DND-41 (cell line): ENCODE results near the gene PHF1.
"Not testable (repeated sequence)": the region's sequence is repeated elsewhere in the genome, so short reads cannot be mapped to it uniquely, and the experiment has no call there.

Source experiments
- ATAC-seq: fragments of 200-7000 bp; cut with Tn5 transposase; 3 replicates; pipeline ENCODE4 v1.9.1; 2021; ENCODE audit warnings: low read depth; ENCODE audit not compliant: insufficient read depth
- DNase-seq: peaks from one replicate; pipeline ENCODE4 v3.0.0-alpha.2; 2020
- H2AFZ ChIP-seq: 2 replicates; pipeline ENCODE4 v1.6.0; 2012; ENCODE audit warnings: low read depth, low read length
- H3K27ac ChIP-seq: 2 replicates; pipeline ENCODE4 v1.5.1; 2012; ENCODE audit warnings: low read length, inconsistent platforms
- H3K27me3 ChIP-seq: fragments of 200-600 bp; sonication (generic); 2 replicates; pipeline ENCODE4 v1.6.0; 2012; ENCODE audit warnings: low read length, mild to moderate bottlenecking, inconsistent platforms; ENCODE audit not compliant: insufficient read depth, poor library complexity
- H3K36me3 ChIP-seq: 2 replicates; pipeline ENCODE4 v1.5.1; 2012; ENCODE audit warnings: low read length, inconsistent platforms; ENCODE audit not compliant: insufficient read depth
- H3K4me1 ChIP-seq: 2 replicates; pipeline ENCODE4 v1.5.1; 2012; ENCODE audit warnings: mild to moderate bottlenecking, low read length; ENCODE audit not compliant: insufficient read depth
- H3K4me2 ChIP-seq: 2 replicates; pipeline ENCODE4 v1.6.0; 2012; ENCODE audit warnings: mild to moderate bottlenecking, moderate library complexity, low read length, inconsistent platforms; ENCODE audit not compliant: insufficient read depth
- H3K4me3 ChIP-seq, 2 experiments: fragments of 200-600 bp in 1 of 2; shearing (Covaris generic) in 1 of 2; 2 replicates each; pipeline ENCODE4 v1.5.1; 2012 to 2016; ENCODE audit warnings: inconsistent platforms in 2 of 2, low read length in 2 of 2, mild to moderate bottlenecking in 2 of 2, low read depth in 1 of 2, moderate library complexity in 1 of 2
- H3K79me2 ChIP-seq: 2 replicates; pipeline ENCODE4 v1.6.0; 2012; ENCODE audit warnings: low read length, inconsistent platforms; ENCODE audit not compliant: insufficient read depth
- H3K9ac ChIP-seq: 2 replicates; pipeline ENCODE4 v1.6.0; 2012; ENCODE audit warnings: low read depth, mild to moderate bottlenecking, inconsistent platforms, low read length, moderate library complexity
- H3K9me3 ChIP-seq: 2 replicates; pipeline ENCODE4 v1.5.1; 2012; ENCODE audit warnings: low read length, moderate library complexity, mild to moderate bottlenecking, inconsistent platforms; ENCODE audit not compliant: insufficient read depth, severe bottlenecking
- H4K20me1 ChIP-seq: 2 replicates; pipeline ENCODE4 v1.6.0; 2012; ENCODE audit warnings: low read length; ENCODE audit not compliant: insufficient read depth
- CTCF ChIP-seq: IDR thresholded peaks from 2 replicates; pipeline ENCODE4 v1.5.1; 2012; ENCODE audit warnings: borderline replicate concordance, low read length, moderate library complexity, mild to moderate bottlenecking; ENCODE audit not compliant: poor library complexity, severe bottlenecking; ENCODE audit errors: extremely low read depth
- EZH2 ChIP-seq: IDR thresholded peaks from 3 replicates; pipeline ENCODE4 v1.6.1; 2012; ENCODE audit warnings: borderline replicate concordance, low read depth, mild to moderate bottlenecking, moderate library complexity, low read length, inconsistent platforms; ENCODE audit not compliant: severe bottlenecking

The PHF1 gene

GRCh38 chr6:33410711-33411631 is at the start of gene PHF1:
PHF1 (plus strand) TSS chr6:33411014; CDS start chr6:33412264, 1,250 bp downstream.
- Histone ChIP-seq H3K79me2 (peaks cover 37% of the 10 kb centered on the region), H3K4me1 (peaks cover 51% of the 10 kb centered on the region), H3K4me2 (peak within 1 kb of the TSS; percentile 89), H3K27me3 (no peaks in the 10 kb centered on the region), H4K20me1 (peaks cover 23% of the 10 kb centered on the region; the same call in 1 of the 2 replicates), H3K36me3 (peaks cover 62% of the 10 kb centered on the region), H3K9me3 (no peaks in the 10 kb centered on the region), H2AFZ (peak within 1 kb of the TSS; percentile 90), H3K27ac (peak within 1 kb of the TSS; percentile 100), H3K9ac (peak within 1 kb of the TSS; percentile 87), H3K4me3 (peak within 1 kb of the TSS; percentile 69 to 75)
- DNase-seq (peak; percentile 78), ATAC-seq (peak; percentile 32)
- TF ChIP-seq EZH2 (no peak), CTCF (peak; percentile 19)

- not testable (repeated sequence) for H3K27me3 ChIP-seq, H3K9ac ChIP-seq, H3K9me3 ChIP-seq, H4K20me1 ChIP-seq, H3K79me2 ChIP-seq, H3K27ac ChIP-seq, DNase-seq, H2AFZ ChIP-seq, H3K36me3 ChIP-seq, H3K4me2 ChIP-seq, H3K4me1 ChIP-seq, H3K4me3 ChIP-seq, ATAC-seq
These were observed 47.3 kb upstream of the PHF1 start for GRCh38 chr6:33363486-33363885.

GRCh38 chr6:33364475-33365205 is 46.2 kb upstream of the PHF1 start:
- not testable (repeated sequence) for H3K27me3 ChIP-seq, DNase-seq, ATAC-seq, H3K4me1 ChIP-seq, H3K36me3 ChIP-seq, H3K27ac ChIP-seq, H3K4me2 ChIP-seq, H3K79me2 ChIP-seq, H3K9me3 ChIP-seq, H3K9ac ChIP-seq, H4K20me1 ChIP-seq, H3K4me3 ChIP-seq, H2AFZ ChIP-seq

GRCh38 chr6:33365206-33365971 is 45.4 kb upstream of the PHF1 start:
- not testable (repeated sequence) for H3K27ac ChIP-seq, H4K20me1 ChIP-seq, H3K9me3 ChIP-seq, DNase-seq, H3K4me1 ChIP-seq, H3K9ac ChIP-seq, H3K36me3 ChIP-seq, H3K4me3 ChIP-seq, ATAC-seq, H3K4me2 ChIP-seq, H3K79me2 ChIP-seq, H2AFZ ChIP-seq, H3K27me3 ChIP-seq
